ENCODE results near the gene TNFSF8.

TNFSF8 gene

GRCh38 chr9:114902786-114903524 lies 27.4 kb downstream of the TNFSF8 start:
- peak in 1 of 2 donors; percentile 60 for DNase-seq

GRCh38 chr9:114900942-114901802 lies 29.2 kb downstream of the TNFSF8 start:
- DNase-seq = no peak

GRCh38 chr9:114899995-114900394 lies 30.4 kb downstream of the TNFSF8 start:
- DNase-seq = no peak

- no peak for DNase-seq
These were observed 30.9 kb downstream of the TNFSF8 start for GRCh38 chr9:114899461-114899860.

- DNase-seq = peak; percentile 87 to 88
These were observed 31.6 kb downstream of the TNFSF8 start for GRCh38 chr9:114898741-114899140.

GRCh38 chr9:114897196-114897595 lies 33.2 kb downstream of the TNFSF8 start:
- no peak for DNase-seq

- DNase-seq = no peak
These were observed 34.0 kb downstream of the TNFSF8 start for GRCh38 chr9:114896344-114896743.

- DNase-seq = no peak
These were observed 34.8 kb downstream of the TNFSF8 start for GRCh38 chr9:114895521-114895991.

GRCh38 chr9:114894609-114895433 lies 35.6 kb downstream of the TNFSF8 start:
- DNase-seq = no peak

- no peak for DNase-seq
These were observed 36.2 kb downstream of the TNFSF8 start for GRCh38 chr9:114894206-114894605.

GRCh38 chr9:114893221-114894010 lies 37.0 kb downstream of the TNFSF8 start:
- peak in 1 of 2 donors; percentile 43 for DNase-seq

GRCh38 chr9:114889802-114890224 lies 40.6 kb downstream of the TNFSF8 start:
- no peak for DNase-seq

GRCh38 chr9:114888607-114889006 lies 41.8 kb downstream of the TNFSF8 start:
- no peak for DNase-seq

- DNase-seq = no peak
These were observed 42.4 kb downstream of the TNFSF8 start for GRCh38 chr9:114887963-114888362.

GRCh38 chr9:114884787-114885452 lies 45.5 kb downstream of the TNFSF8 start:
- no peak for DNase-seq

GRCh38 chr9:114883709-114884108 lies 46.7 kb downstream of the TNFSF8 start:
- no peak for DNase-seq

GRCh38 chr9:114880291-114880745 lies 50.1 kb downstream of the TNFSF8 start:
- no peak for DNase-seq

GRCh38 chr9:114878879-114879564 lies 51.4 kb downstream of the TNFSF8 start:
- DNase-seq = no peak

- peak in 1 of 2 donors; percentile 32 for DNase-seq
These were observed 60.5 kb downstream of the TNFSF8 start for GRCh38 chr9:114869845-114870244.

- DNase-seq = no peak
These were observed 61.0 kb downstream of the TNFSF8 start for GRCh38 chr9:114869378-114869777.

GRCh38 chr9:114867327-114867726 lies 63.1 kb downstream of the TNFSF8 start:
- DNase-seq = no peak
